Neuronal stem cell (in vitro differentiated cells): ENCODE measurements around the gene HDGF.

ENCODE experiments used
- DNase-seq: peaks from one replicate; pipeline ENCODE4 v3.0.0-alpha.2; 2013; ENCODE audit warnings: low spot score
- H2AFZ ChIP-seq: one replicate; pipeline ENCODE4 v1.6.1; 2013; ENCODE audit warnings: mild to moderate bottlenecking, low read length, inconsistent platforms
- H2AK5ac ChIP-seq: 2 replicates; pipeline ENCODE4 v1.6.1; 2013; ENCODE audit warnings: low read depth, mild to moderate bottlenecking, inconsistent platforms, low read length, moderate library complexity, mixed read lengths
- H2BK120ac ChIP-seq: 2 replicates; pipeline ENCODE4 v1.6.1; 2013; ENCODE audit warnings: low read depth, mild to moderate bottlenecking, inconsistent platforms, low read length, moderate library complexity, mixed read lengths
- H2BK12ac ChIP-seq: one replicate; pipeline ENCODE4 v1.6.1; 2013; ENCODE audit warnings: low read length, inconsistent platforms
- H2BK15ac ChIP-seq: 2 replicates; pipeline ENCODE4 v1.6.1; 2013; ENCODE audit warnings: mild to moderate bottlenecking, low read length, inconsistent platforms, mixed read lengths
- H2BK5ac ChIP-seq: one replicate; pipeline ENCODE4 v1.6.1; 2013; ENCODE audit warnings: inconsistent platforms, mild to moderate bottlenecking, low read length, moderate library complexity
- H3K14ac ChIP-seq: one replicate; pipeline ENCODE4 v1.6.1; 2013; ENCODE audit warnings: low read length, inconsistent platforms
- H3K18ac ChIP-seq: 2 replicates; pipeline ENCODE4 v1.6.1; 2013; ENCODE audit warnings: low read length, inconsistent platforms
- H3K23ac ChIP-seq: 2 replicates; pipeline ENCODE4 v1.6.1; 2013; ENCODE audit warnings: low read depth, mild to moderate bottlenecking, mixed read lengths, low read length, inconsistent platforms; ENCODE audit not compliant: poor library complexity
- H3K27ac ChIP-seq: replicated peaks from 3 replicates; pipeline ENCODE4 v1.5.1; 2013; ENCODE audit warnings: low read length, inconsistent platforms
- H3K27me3 ChIP-seq, 3 experiments: 2 replicates each; pipeline ENCODE4 v1.6.1; 2013; ENCODE audit warnings: low read length in 3 of 3, mild to moderate bottlenecking in 2 of 3, inconsistent platforms in 1 of 3, low read depth in 1 of 3, mixed read lengths in 1 of 3, moderate library complexity in 1 of 3; ENCODE audit not compliant: control insufficient read depth in 3 of 3, insufficient read depth in 3 of 3
- H3K36me3 ChIP-seq, 2 donors: replicated peaks in 1 of 2; 2 replicates each; pipeline ENCODE4 v1.6.1; 2013; ENCODE audit warnings: low read length in 2 of 2; ENCODE audit not compliant: control insufficient read depth in 2 of 2, insufficient read depth in 2 of 2
- H3K4ac ChIP-seq: 2 replicates; pipeline ENCODE4 v1.6.1; 2013; ENCODE audit warnings: inconsistent platforms, mild to moderate bottlenecking, low read length, moderate library complexity
- H3K4me1 ChIP-seq, 2 donors: 1 replicate in 1 of 2; 2 replicates in 1 of 2; pipeline ENCODE4 v1.6.1; 2013; ENCODE audit warnings: low read length in 2 of 2, low read depth in 1 of 2; ENCODE audit not compliant: control insufficient read depth in 2 of 2, insufficient read depth in 1 of 2
- H3K4me2 ChIP-seq: one replicate; pipeline ENCODE4 v1.6.1; 2013; ENCODE audit warnings: mild to moderate bottlenecking, low read length, inconsistent platforms; ENCODE audit not compliant: insufficient read depth, poor library complexity, severe bottlenecking
- H3K4me3 ChIP-seq, 2 donors: 2 replicates each; pipeline ENCODE4 v1.5.1; 2013; ENCODE audit warnings: low read length in 2 of 2, mild to moderate bottlenecking in 2 of 2, inconsistent platforms in 1 of 2, moderate library complexity in 1 of 2
- H3K79me1 ChIP-seq: one replicate; pipeline ENCODE4 v1.6.1; 2013; ENCODE audit warnings: low read depth, mild to moderate bottlenecking, inconsistent platforms, low read length, moderate library complexity
- H3K9ac ChIP-seq: one replicate; pipeline ENCODE4 v1.6.1; 2013; ENCODE audit warnings: mild to moderate bottlenecking, low read depth, low read length, inconsistent platforms; ENCODE audit not compliant: poor library complexity
- H3K9me3 ChIP-seq, 2 donors: replicated peaks in 1 of 2; 2 replicates each; pipeline versions ENCODE3 to v1.6.1; 2013; ENCODE audit warnings: low read length in 2 of 2, mild to moderate bottlenecking in 2 of 2, inconsistent platforms in 1 of 2, low read depth in 1 of 2, mixed read lengths in 1 of 2, moderate library complexity in 1 of 2; ENCODE audit not compliant: control insufficient read depth in 2 of 2, insufficient read depth in 1 of 2
- H4K8ac ChIP-seq: one replicate; pipeline ENCODE4 v1.6.1; 2013; ENCODE audit warnings: low read depth, mild to moderate bottlenecking, inconsistent platforms, low read length, moderate library complexity
- H4K91ac ChIP-seq: one replicate; pipeline ENCODE4 v1.6.1; 2013; ENCODE audit warnings: low read length, low read depth, mild to moderate bottlenecking, inconsistent platforms; ENCODE audit not compliant: poor library complexity
- WGBS, 2 donors: extraction: QIAGEN DNeasy Blood & Tissue Kit; methylation state at CpG; one replicate each; pipeline ENCODE4 v1.1.7; 2013; ENCODE audit warnings: missing lambda C conversion rate in 2 of 2, mixed read lengths in 1 of 2; ENCODE audit not compliant: insufficient read length in 2 of 2, insufficient replicate concordance in 1 of 2; ENCODE audit errors: extremely low coverage in 2 of 2; 5-methylcytosine and 5-hydroxymethylcytosine counted together

Gene HDGF

GRCh38 chr1:156786640-156787039 lies 35.2 kb upstream of the HDGF start:
- H2AK5ac ChIP-seq = no peak overlapping the region
- H3K9me3 ChIP-seq = no peaks in the 10 kb centered on the region
- no peaks in the 10 kb centered on the region for H3K4me1 ChIP-seq
- peaks cover 33 to 92% of the 10 kb centered on the region in 2 donors for H3K36me3 ChIP-seq
- no peak overlapping the region for H3K23ac ChIP-seq
- no peak overlapping the region for H3K14ac ChIP-seq
- WGBS, 2 donors = no CpG with 5 or more reads among the region's 10 CpGs
- no peak overlapping the region for H2AFZ ChIP-seq
- DNase-seq = no peak
- H4K91ac ChIP-seq = no peak overlapping the region
- no peak overlapping the region for H3K4me2 ChIP-seq
- no peak overlapping the region for H3K4me3 ChIP-seq
- no peak overlapping the region for H2BK15ac ChIP-seq
- H4K8ac ChIP-seq = no peak overlapping the region
- no peak overlapping the region for H2BK12ac ChIP-seq
- peak overlapping the region; percentile 66 for H2BK5ac ChIP-seq
- peaks cover 15% of the 10 kb centered on the region for H3K79me1 ChIP-seq
- H3K27me3 ChIP-seq = no peaks in the 10 kb centered on the region
- no peak overlapping the region for H3K4ac ChIP-seq
- no peak overlapping the region for H3K9ac ChIP-seq
- no peak overlapping the region for H3K18ac ChIP-seq
- no peak overlapping the region for H2BK120ac ChIP-seq
- H3K27ac ChIP-seq = no peak overlapping the region

DNA sequence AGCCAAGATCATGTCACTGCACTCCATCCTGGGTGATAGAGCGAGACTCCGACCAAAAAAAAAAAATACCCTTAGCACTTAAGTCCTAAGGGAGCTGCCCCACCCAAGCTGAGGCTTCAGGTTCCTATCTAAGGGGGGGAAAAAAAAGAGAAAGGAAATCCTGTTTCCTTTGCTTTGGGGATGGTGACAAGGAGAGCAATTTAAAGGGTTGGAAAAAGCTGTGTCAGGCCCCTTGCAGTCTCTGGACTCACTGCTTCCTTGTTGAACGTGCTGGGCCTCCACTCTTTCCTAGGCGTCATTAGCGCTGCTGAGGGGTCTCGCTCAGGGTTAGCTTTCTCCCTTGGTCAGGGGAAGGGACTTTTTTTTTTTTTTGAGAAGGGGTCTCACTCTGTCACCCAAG lies 34.0 kb upstream of the HDGF start:
- no peak for DNase-seq
- Histone ChIP-seq H3K4me1 (no peaks in the 10 kb centered on the region), H2AK5ac (no peak overlapping the region), H3K4me2 (no peak overlapping the region), H3K23ac (no peak overlapping the region), H3K36me3 (peaks cover 26 to 92% of the 10 kb centered on the region in 2 donors), H3K18ac (no peak overlapping the region), H4K91ac (no peak overlapping the region), H2AFZ (no peak overlapping the region), H3K4me3 (no peak overlapping the region), H3K14ac (no peak overlapping the region), H2BK12ac (no peak overlapping the region), H3K9ac (no peak overlapping the region), H3K9me3 (no peaks in the 10 kb centered on the region), H3K27ac (no peak overlapping the region), H2BK15ac (no peak overlapping the region), H3K27me3 (no peaks in the 10 kb centered on the region), H4K8ac (no peak overlapping the region), H3K4ac (no peak overlapping the region), H2BK120ac (no peak overlapping the region), H2BK5ac (no peak overlapping the region), H3K79me1 (peaks cover 15% of the 10 kb centered on the region)
- WGBS, 2 donors = no CpG with 5 or more reads among the region's 6 CpGs

- Histone ChIP-seq H4K91ac (no peak overlapping the region), H2BK120ac (no peak overlapping the region), H3K9me3 (no peaks in the 10 kb centered on the region), H3K27ac (no peak overlapping the region), H3K79me1 (peaks cover 12% of the 10 kb centered on the region), H3K14ac (no peak overlapping the region), H3K18ac (no peak overlapping the region), H3K4ac (no peak overlapping the region), H3K23ac (no peak overlapping the region), H2BK15ac (no peak overlapping the region), H3K4me1 (no peaks in the 10 kb centered on the region), H3K27me3 (no peaks in the 10 kb centered on the region), H3K4me3 (no peak overlapping the region), H2BK12ac (no peak overlapping the region), H2AK5ac (no peak overlapping the region), H3K9ac (no peak overlapping the region), H3K4me2 (no peak overlapping the region), H2BK5ac (no peak overlapping the region), H3K36me3 (peaks cover 17 to 59% of the 10 kb centered on the region in 2 donors), H4K8ac (no peak overlapping the region), H2AFZ (no peak overlapping the region)
- no peak for DNase-seq
Measured at GRCh38 chr1:156781585-156782186, 30.2 kb upstream of the HDGF start.

GRCh38 chr1:156777573-156777972 lies 26.1 kb upstream of the HDGF start:
- peaks cover 5% of the 10 kb centered on the region for H3K79me1 ChIP-seq
- WGBS, 2 donors = no CpG with 5 or more reads among the region's 1 CpG
- H3K14ac ChIP-seq = no peak overlapping the region
- H2BK5ac ChIP-seq = no peak overlapping the region
- H3K9ac ChIP-seq = no peak overlapping the region
- no peaks in the 10 kb centered on the region for H3K9me3 ChIP-seq
- H4K91ac ChIP-seq = no peak overlapping the region
- no peak overlapping the region for H2BK15ac ChIP-seq
- H2AFZ ChIP-seq = no peak overlapping the region
- no peak overlapping the region for H2BK120ac ChIP-seq
- no peak overlapping the region for H2BK12ac ChIP-seq
- H3K18ac ChIP-seq = no peak overlapping the region
- no peak overlapping the region for H3K27ac ChIP-seq
- no peak overlapping the region for H2AK5ac ChIP-seq
- no peak overlapping the region for H3K4ac ChIP-seq
- DNase-seq = no peak
- H3K36me3 ChIP-seq = peaks cover 0 to 37% of the 10 kb centered on the region in 2 donors
- H3K23ac ChIP-seq = no peak overlapping the region
- no peak overlapping the region for H3K4me3 ChIP-seq
- H3K4me1 ChIP-seq = no peaks in the 10 kb centered on the region
- no peak overlapping the region for H3K4me2 ChIP-seq
- H4K8ac ChIP-seq = no peak overlapping the region
- no peaks in the 10 kb centered on the region for H3K27me3 ChIP-seq
